Erythroblast (primary cell): ENCODE results near the gene ZNF804A.

Source experiments
- DNase-seq, 2 experiments: peaks; one replicate each; lab custom pipeline; 2025; lab: John Stamatoyannopoulos, UW
- GATA1 ChIP-seq: IDR thresholded peaks from 2 replicates; pipeline ENCODE4 v1.6.1; 2011; ENCODE audit warnings: low read depth, mild to moderate bottlenecking, control low read depth, low read length, moderate library complexity
- POLR2A ChIP-seq: IDR thresholded peaks from 2 replicates; pipeline ENCODE4 v1.6.1; 2011; ENCODE audit warnings: mild to moderate bottlenecking, low read length

ZNF804A gene

GRCh38 chr2:184598316-184599053, at the start of gene ZNF804A:
TSS of gene ZNF804A (plus strand) at chr2:184598529. CDS start at chr2:184598960, 431 bp downstream.
- TF ChIP-seq GATA1 (no peak), POLR2A (no peak)
- DNase-seq, result peak; percentile 76 to 79

GRCh38 chr2:184549153-184549552, 49.2 kb upstream of the ZNF804A start:
- no peak for DNase-seq
- TF ChIP-seq GATA1 (no peak), POLR2A (no peak)

- no peak for DNase-seq
- TF ChIP-seq POLR2A (no peak), GATA1 (no peak)
Observed at GRCh38 chr2:184551626-184552025, 46.7 kb upstream of the ZNF804A start.

- no peak for DNase-seq
- no peak for TF ChIP-seq POLR2A
- TF ChIP-seq GATA1, result no peak
Observed at GRCh38 chr2:184554736-184555135, 43.6 kb upstream of the ZNF804A start.

- DNase-seq, result no peak
- TF ChIP-seq GATA1 (no peak), POLR2A (no peak)
Observed at GRCh38 chr2:184555352-184555751, 43.0 kb upstream of the ZNF804A start.

- TF ChIP-seq POLR2A (no peak), GATA1 (no peak)
- DNase-seq, result no peak
Observed at GRCh38 chr2:184556639-184557038, 41.7 kb upstream of the ZNF804A start.

DNA sequence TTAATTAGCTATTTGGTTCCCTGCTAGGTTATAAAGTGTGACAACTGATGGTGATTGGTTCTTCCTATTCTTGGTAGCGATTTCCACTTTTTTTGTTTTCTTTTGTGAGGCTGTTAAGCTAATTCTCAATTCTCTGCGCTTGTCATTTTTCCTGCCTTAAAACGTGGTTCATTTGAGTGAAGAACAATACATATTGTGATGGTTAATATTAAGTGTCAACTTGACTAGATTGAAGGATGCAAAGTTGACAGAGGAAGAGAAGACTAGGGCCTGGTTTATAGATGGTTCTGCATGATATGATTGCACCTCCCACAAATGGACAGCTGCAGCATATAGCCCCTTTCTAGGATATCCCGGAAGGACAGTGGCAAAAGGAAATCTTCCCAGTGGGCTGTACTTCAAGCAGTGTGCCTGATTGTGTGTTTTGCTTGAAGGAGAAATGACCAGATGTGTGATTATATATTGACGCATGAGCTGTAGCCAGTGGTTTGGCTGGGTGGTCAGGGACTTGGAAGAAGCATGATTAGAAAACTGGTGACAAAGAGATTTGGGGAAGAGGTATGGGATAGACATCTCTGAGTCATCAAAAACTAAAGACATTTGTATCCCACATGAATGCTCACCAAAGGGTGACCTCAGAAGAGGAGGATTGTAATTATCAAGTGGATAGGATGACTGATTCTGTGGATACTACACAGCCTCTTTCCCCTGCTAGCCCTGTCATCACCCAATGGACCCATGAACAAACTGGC, 39.4 kb upstream of the ZNF804A start:
- no peak for TF ChIP-seq POLR2A
- TF ChIP-seq GATA1, result no peak
- no peak for DNase-seq

- DNase-seq, result no peak
- TF ChIP-seq GATA1 (no peak), POLR2A (no peak)
Observed at GRCh38 chr2:184560603-184561002, 37.7 kb upstream of the ZNF804A start.

DNA sequence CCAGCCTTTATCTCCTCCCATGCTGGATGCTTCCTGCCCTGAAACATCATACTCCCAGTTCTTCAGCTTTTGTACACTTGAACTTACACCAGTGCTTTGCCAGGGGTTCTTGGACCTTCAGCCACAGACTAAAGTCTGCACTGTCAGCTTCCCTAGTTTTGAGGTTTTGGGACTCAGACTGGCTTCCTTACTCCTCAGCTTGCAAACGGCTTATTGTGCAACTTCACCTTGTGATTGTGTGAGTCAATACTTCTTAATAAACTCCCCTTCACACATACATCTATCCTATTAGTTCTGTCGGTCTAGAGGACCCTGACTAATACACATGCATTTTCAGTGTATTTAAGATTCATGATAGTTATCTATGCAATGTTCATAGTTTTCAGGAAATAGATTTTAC, 35.8 kb upstream of the ZNF804A start:
- TF ChIP-seq POLR2A (no peak), GATA1 (no peak)
- no peak for DNase-seq

GRCh38 chr2:184564092-184564491, 34.2 kb upstream of the ZNF804A start:
- DNase-seq, result no peak
- TF ChIP-seq GATA1 (no peak), POLR2A (no peak)

DNA sequence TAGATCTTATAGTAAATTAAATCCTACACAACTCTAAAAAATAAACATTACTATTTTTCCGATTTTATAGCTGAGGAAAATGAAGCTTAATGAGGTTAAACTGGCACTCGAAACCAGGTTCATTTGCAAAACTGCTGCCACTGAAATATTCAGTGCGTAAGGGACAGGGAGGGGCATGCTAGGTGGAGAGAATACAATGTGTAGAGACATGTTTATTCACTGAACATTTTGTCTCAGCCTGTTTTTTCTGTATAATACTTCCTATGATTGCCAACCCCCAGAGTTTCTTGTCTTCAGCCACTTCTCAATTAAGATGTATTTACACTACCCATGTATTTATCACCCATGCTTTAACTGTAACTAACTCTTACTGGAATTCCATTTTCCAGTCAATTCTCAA, 31.6 kb upstream of the ZNF804A start:
- DNase-seq, result no peak
- TF ChIP-seq POLR2A (no peak), GATA1 (no peak)

DNA sequence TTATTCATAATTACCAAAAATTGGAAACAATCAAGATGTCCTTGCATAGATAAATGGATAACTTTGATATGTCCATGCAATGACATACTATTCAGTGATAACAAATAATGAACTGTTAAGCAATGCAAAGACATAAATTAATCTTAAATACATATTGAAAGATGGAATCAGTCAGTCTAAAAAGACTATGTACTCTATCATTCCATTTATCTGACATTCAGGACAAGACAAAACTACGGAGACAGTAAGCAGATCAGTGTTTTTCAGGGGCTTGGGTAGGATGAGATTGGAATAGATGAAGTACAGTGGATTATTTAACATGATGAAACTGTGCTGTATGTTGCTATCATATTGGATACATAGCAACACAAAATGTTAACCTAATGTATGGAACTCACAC, 21.3 kb upstream of the ZNF804A start:
- TF ChIP-seq GATA1 (no peak), POLR2A (no peak)
- no peak for DNase-seq

DNA sequence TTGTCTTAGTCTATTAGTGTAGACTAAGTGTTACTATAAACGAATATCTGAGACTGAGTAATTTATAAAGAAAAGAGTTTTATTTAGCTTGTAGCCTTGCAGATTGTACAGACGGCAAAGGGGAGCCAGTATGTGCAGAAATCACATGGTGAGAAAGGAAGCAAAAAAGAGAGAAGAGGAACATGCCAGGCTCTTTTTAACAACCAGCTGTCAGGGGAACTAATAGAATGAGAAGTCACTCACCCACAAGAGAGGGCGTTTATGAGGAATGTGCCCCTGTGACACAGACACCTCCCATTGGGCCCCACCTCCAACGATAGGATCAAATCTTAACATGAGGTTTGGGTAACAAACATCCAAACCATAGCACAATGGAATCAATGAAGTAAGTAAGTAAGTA, 20.6 kb upstream of the ZNF804A start:
- no peak for DNase-seq
- no peak for TF ChIP-seq POLR2A
- no peak for TF ChIP-seq GATA1

DNA sequence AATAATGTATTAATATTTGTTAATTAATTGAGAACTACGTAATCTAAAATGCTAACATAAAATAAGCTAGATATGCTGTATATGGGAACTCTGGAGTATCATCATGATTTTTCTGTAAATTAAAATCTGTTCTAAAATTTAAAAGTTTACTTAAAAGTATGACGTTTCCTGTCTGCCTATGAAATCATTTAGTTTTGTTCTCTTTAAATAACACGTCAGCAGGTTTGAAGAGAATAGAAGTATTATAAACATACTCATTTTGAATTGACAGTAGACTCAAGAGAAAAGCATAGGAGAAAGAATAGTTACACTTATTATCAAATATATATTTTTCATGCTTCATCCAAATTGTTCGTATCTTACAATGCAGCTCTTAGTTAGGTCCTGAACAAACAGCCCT, 19.1 kb upstream of the ZNF804A start:
- TF ChIP-seq GATA1, result no peak
- no peak for TF ChIP-seq POLR2A

More for the DNA sequence above, 19.1 kb upstream of the ZNF804A start:
- DNase-seq, result no peak
